ENCODE results near the gene ADD1. TPM values are rescaled to one million over a fixed set of nuclear protein-coding genes. Genes with fewer than 3 reads are reported as not detected.

ADD1 gene
- total RNA-seq, 2 experiments from 2014 or later = 266 to 277 TPM

- H3K27ac Mint-ChIP-seq = no peak overlapping the region
- no peak overlapping the region for H3K4me3 Mint-ChIP-seq
- POLR2A ChIA-PET = interaction anchor here (2.2 kb wide), 1 partner anchor 64 kb away, joined by 7 read pairs; no protein-coding TSS in a partner anchor
- DNase-seq = no peak
- H3K27me3 Mint-ChIP-seq = peaks cover 5% of the 10 kb centered on the region
- peaks cover 7% of the 10 kb centered on the region for H3K9me3 Mint-ChIP-seq
- H3K36me3 Mint-ChIP-seq (ENCODE audit: low read depth) = no peaks in the 10 kb centered on the region
- no peaks in the 10 kb centered on the region for H3K4me1 Mint-ChIP-seq
- CTCF ChIA-PET = interaction anchor here (0.7 to 3.5 kb wide), 20 partner anchors 9 to 757 kb away, joined by 3 to 38 read pairs (median 4); partner anchors contain the start of genes GRK4, HTT, HTT-AS and NOP14
Measured at GRCh38 chr4:2977211-2978088, 133.8 kb downstream of the ADD1 start.

Other genes starting within 250 kb of the ADD1 start
- gene TNIP2, start 87.5 kb upstream of the ADD1 start, total RNA-seq = 10 to 100 TPM; 56.1 to 58.4 TPM
- 10 to 100 TPM; 77.0 to 80.3 TPM for gene SH3BP2, start 50.8 kb upstream of the ADD1 start, total RNA-seq
- gene NOP14, start 119.6 kb downstream of the ADD1 start, total RNA-seq = 10 to 100 TPM; 34.1 to 38.7 TPM
- gene GRK4, start 119.7 kb downstream of the ADD1 start, total RNA-seq = 1 to 10 TPM; 3.1 to 3.6 TPM
- not detected for gene HTT-AS, start 230.7 kb downstream of the ADD1 start, total RNA-seq
- gene HTT, start 230.8 kb downstream of the ADD1 start, total RNA-seq = 10 to 100 TPM; 50.7 to 54.9 TPM

Data from activated CD4-positive, alpha-beta memory T cell treated with anti-CD3 and anti-CD28 coated beads, Interleukin-2, amount 10 ng/mL, durations not matched to agents 7 days and 5 days (primary cell).